Activated CD8-positive, alpha-beta memory T cell treated with anti-CD3 and anti-CD28 coated beads for 48 hours (primary cell): ENCODE data around the gene NFIX.

Source experiments
- DNase-seq, 3 experiments: peaks; one replicate each; pipeline ENCODE4 v3.0.0-alpha.2; 2020; ENCODE audit warnings: low read depth in 2 of 3, low spot score in 2 of 3

The NFIX gene

GRCh38 chr19:13121551-13122274, 126.4 kb downstream of the NFIX start:
- DNase-seq, result no peak

- DNase-seq, result no peak
Measured at GRCh38 chr19:13122275-13122878, 127.1 kb downstream of the NFIX start.

GRCh38 chr19:13122980-13123957, 128.0 kb downstream of the NFIX start:
- no peak for DNase-seq

- DNase-seq, result no peak
Measured at GRCh38 chr19:13127051-13127450, 131.8 kb downstream of the NFIX start.

- DNase-seq, result no peak
Measured at GRCh38 chr19:13127811-13128575, 132.7 kb downstream of the NFIX start.

GRCh38 chr19:13128583-13128982, 133.3 kb downstream of the NFIX start:
- DNase-seq, result no peak

- no peak for DNase-seq
Measured at GRCh38 chr19:13129384-13129783, 134.1 kb downstream of the NFIX start.

GRCh38 chr19:13130886-13131490, 135.7 kb downstream of the NFIX start:
- no peak for DNase-seq

- peak in 1 of 3 experiments; percentile 46 for DNase-seq
Measured at GRCh38 chr19:13132471-13133180, 137.4 kb downstream of the NFIX start.

GRCh38 chr19:13133241-13133870, 138.1 kb downstream of the NFIX start:
- DNase-seq, result no peak

GRCh38 chr19:13134626-13135025, 139.4 kb downstream of the NFIX start:
- no peak for DNase-seq

GRCh38 chr19:13135068-13136062, 140.1 kb downstream of the NFIX start:
- DNase-seq, result no peak

- DNase-seq, result no peak
Measured at GRCh38 chr19:13137290-13137794, 142.1 kb downstream of the NFIX start.

- no peak for DNase-seq
Measured at GRCh38 chr19:13138171-13138915, 143.1 kb downstream of the NFIX start.

GRCh38 chr19:13138916-13139198, 143.6 kb downstream of the NFIX start:
- DNase-seq, result no peak

- DNase-seq, result no peak
Measured at GRCh38 chr19:13139633-13140311, 144.5 kb downstream of the NFIX start.
